GM19467 (cell line): ENCODE data around the gene ROMO1.
A peak's percentile ranks its signal among the peaks of the same experiment; 100 is the strongest.
"Not testable (repeated sequence)": the region's sequence is repeated elsewhere in the genome, so short reads cannot be mapped to it uniquely, and the experiment has no call there.

ENCODE experiments used
- ATAC-seq: cut with Tn5 transposase; IDR thresholded peaks from one replicate; pipeline ENCODE4 v1.9.1; 2021; ENCODE audit warnings: mild to moderate bottlenecking, moderate library complexity; ENCODE audit not compliant: unreplicated experiment

ROMO1 gene

DNA sequence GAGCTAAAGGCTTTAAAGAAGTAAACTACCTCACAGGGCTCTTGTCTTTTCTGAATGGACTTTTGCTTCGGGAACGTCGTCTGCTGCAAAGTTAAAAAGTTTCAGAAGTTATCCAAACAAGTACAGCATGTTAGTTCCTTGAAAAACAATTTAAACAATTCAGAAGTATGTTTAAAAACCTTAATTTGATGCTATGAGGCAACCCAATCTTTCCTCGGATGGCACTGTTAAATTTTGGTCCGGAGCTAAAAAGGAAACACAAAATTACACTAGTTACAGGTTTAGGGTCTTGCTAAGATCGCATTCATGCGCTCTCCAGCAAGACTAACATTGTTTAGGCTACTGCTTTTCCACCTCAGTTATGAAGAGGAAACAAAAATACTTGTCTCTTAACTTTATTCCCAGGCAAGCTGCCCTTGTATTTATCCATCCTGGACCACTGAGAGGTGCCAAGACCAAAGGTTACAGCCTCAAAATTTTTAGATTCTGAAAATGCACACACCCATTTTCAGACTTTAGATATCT lies 30.1 kb downstream of the ROMO1 start:
- ATAC-seq: no peak

DNA sequence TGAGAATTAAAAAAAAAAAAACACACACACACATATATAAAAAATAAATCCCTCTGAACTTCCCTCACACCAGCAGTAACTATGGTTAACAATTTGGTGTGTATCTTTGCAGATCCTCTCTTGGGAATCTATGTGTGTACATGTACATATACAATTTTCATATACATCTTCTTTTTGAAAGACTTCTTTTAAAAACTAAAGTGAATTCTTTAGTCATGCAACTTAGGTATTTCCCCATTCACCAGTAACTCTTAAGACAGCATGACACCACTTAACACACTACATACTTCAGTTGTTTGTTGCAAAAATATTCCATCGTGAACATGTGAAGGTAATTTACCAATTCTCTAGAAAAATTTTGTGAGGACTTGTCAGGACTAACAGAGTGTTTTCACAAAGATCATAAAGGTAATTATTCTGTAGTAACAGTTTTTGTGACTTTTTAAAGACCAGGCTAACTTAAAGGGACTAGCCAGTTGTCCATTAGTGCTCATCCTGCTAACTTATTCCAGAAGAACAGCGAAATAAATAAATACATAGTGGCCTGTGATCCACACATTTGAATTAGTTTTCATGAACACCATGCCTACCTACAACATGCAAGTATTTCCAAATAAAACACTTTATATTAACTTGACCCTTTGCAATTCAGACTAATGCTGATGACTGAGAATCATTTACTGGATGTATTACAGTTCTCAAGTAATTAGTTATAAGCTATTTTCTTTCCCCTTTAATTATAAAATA lies 30.8 kb downstream of the ROMO1 start:
- no peak for ATAC-seq

DNA sequence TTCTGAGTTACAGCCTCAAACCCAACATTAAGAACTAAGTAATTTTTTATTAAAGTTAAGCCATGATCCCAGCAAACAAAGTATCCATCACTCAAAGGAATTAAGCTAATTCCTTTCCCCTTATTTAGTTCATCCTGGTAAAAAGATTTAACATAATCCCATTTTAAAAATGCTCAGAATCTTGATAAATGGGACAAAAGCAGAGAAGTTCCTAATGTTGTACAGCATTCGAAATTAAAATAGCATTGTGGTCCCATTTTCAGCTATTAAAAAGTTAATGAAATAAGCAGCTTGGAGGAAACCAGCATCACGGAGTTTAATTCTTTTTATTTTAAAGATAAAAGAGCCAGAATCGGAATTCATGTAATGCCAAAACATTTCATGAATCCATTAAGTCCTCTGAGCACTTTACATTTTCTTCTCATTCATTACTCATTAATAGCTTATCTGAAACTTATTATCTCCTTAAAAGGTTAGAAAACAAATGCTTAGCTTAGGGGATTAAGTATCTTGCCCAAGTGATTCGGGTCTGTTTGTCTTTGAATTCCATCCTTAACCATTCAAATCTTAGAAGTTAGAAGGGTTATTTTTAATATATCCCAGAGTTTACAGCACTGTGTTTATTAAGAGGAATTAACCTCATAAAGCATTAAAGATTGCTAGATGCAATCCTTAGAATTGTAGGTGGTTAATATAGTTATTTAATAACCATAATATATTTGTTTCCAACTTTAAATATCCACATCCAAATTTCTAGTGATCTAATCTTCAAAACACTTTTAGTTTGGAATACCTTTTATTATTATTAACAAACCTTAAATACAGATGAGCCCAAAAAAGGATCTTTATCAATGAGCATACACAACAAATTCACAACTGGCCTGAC lies 31.6 kb downstream of the ROMO1 start:
- no peak for ATAC-seq

DNA sequence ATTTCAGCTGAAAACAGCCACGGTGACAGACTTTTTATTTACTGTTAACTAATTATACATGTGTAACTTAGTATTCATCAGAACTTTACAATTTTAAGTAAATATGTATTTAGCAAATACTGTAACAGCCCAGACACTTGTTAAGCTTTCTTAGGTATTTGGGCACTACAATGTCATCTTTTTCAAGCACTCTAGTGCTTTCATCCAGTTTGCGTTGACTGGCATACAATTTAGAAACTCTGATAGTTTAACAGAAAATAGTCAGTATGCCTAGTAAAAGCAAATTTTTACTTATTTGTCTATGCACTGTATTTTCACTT lies 32.2 kb downstream of the ROMO1 start:
- no peak for ATAC-seq

DNA sequence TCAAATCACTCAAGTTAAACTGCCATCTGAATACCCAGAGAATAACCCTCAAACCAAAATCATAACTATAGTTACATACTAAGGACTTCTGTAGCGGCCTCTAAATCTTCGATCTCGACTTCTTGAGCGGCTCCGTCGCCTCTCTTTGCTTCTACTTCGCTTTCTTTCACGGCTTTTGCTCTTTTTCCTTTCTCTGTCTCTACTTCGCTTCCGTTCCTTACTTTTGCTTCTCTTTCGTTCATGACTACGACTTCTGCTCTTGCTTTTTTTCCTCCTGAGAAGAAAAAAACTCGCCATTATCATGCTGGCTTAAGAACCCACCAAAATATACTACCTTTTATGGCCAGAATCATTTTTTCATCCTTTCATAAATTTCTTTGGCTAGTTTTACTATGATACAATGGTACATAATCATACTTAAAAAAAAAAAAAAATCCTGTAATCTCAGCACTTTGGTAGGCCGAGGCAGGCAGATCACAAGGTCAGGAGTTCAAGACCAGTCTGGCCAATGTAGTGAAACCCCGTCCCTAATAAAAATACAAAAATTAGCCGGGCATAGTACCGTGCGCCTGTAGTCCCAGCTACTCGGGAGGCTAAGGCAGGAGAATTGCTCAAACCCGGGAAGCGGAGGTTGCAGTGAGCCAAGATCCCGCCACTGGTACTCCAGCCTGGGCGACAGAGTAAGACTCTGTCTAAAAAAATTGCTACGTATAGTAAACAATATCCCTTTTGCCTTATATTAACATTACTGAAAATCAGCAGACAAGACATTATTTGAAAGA lies 32.8 kb downstream of the ROMO1 start:
- ATAC-seq: no peak

GRCh38 chr20:35732644-35732982 lies 33.4 kb downstream of the ROMO1 start:
- no peak for ATAC-seq

DNA sequence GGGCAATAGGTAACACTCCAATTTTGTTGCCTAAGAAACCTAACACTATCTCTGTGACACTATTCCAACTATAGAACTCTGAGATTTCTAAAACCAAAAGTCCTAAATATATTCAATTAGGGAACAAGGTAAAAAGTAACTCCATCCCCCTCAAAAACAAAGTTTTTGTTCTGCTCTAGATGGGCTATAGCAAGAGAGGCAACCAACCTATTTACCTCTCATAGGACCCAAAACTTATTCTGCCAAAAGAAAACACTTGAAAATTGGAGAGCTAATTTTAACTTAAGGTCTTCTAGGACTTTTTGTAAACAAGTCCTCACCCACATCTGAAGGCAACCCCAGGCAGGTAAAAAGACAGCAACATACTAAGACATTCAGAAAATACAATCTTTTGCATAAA lies 35.2 kb downstream of the ROMO1 start:
- no peak for ATAC-seq

- no peak for ATAC-seq
Measured at GRCh38 chr20:35734777-35735649, 35.8 kb downstream of the ROMO1 start.

DNA sequence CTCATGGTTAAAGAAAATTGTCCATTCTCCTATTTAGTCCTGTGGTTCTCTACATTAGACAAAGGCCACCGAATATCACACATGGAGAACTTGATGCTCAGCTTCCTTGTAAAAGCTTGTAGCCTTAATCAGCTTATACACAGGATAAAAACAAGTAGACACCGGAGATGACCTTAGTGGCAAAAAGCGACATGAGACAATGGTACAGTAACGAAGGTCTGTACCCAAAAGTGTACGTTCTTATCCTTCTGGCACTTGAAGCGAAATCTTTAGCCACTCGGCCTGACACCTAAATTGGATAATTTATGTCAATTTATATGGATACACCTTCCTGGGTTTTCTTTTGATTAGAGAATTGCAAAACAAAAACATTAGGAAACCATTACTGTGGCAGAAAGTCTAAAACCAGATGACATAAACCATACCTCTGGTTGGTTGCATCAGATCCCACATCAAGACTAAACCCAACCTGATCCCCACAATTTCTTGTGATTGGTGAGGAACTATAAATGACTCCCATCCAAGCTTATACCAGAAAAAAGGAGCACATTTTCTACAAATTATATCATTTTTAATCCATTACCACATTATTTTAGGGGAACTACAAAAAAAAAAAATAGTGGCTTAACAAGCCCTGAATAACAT lies 36.7 kb downstream of the ROMO1 start:
- no peak for ATAC-seq

DNA sequence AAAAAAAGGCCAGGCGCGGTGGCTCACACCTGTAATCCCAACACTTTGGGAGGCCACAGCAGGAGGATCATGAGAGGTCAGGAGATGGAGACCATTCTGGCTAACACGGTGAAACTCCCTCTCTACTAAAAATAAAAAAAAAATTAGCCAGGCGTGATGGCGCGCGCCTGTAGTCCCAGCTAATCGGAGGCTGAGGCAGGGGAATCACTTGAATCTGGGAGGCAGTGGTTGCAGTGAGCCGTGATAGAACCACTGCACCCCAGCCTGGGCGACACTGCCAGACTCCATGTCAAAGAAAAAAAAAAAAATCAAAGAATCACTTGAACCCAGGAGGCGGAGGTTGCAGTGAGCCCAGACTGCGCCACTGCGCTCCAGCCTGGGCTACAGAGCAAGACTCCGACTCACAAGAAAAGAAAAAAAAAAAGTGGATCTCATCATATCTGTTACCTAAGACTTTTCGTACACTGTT lies 38.7 kb downstream of the ROMO1 start:
- no peak for ATAC-seq

- no peak for ATAC-seq
Measured at GRCh38 chr20:35738410-35739179, 39.4 kb downstream of the ROMO1 start.

DNA sequence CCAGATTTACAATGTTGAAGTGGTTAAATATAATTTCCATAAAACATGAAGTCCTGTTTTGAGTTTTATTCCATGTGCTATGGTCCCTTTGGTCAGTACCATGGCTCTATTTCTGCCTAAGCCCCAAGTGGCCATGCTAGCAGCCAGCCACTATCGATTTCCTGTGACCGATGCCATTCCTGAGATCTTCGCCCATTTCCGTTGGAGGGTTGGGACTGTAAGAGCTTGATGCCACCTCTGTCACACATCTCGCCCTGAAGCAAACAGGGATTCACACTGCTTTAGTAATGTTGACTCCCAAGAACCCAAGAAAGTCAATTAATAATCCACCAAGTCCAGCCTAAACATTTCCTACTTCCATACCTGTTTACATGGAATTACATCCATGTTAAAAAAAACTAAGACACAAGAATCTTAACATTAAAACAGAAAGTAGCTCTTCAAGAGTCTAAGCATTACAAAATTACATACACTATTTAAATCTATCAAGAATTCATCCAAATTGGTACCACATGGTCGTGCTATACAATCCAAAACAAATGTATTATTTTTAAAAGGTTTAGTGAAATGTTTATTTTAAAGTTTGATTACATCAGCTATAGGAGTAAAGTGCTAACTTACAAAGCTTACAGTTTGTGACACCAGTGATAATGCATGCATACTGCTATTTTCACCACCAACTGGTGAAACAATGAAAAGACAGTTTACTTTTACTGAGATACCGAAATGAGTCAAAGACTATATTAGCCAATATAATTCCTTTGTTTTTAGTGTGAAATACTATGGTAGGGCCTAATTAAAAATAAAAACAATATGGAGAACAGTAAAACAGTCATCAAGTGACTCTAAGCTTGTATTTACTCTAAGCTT lies 40.3 kb downstream of the ROMO1 start:
- ATAC-seq: no peak

DNA sequence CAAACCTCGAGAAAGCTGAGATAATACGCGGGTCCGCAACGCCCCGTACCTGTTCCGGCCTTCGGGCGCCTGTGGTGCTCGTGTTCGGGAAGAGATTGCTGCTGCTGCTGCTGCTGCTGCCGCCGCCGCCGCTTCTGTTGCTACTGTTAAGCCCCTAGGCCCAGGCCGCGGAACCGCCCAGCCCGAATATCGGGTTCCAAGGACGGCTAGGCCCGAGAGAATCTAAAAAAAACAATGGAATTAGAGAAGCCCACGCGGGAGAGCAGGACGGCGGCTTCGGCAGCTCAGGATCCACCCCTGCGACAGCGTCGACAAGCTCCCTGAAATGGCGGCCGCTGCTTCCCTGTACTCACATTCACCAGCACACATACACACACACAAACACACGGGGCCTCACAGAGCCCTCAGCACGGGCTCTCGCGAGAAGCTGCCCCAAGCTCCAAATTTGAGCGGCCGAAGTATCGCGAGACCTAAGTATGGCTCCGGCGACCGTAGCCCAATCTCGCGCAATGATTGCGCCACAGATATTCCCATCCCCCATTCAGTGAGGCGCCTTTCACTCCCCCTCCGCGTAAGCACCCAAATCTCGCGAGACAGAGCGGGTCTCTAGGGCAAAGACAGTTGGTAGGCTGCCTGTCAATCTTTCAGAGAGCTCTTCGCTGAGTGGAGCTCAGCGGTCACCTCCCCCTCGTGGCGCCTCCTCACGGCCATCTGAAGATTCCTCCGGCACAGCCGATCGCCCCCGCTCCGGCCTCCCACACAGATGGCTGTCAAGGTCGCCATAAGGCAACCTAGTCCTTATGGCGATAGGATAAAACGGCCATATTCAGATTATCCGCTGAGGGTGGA lies 42.9 kb downstream of the ROMO1 start, which contains the start of gene RBM39:
Gene RBM39 (minus strand): TSS at position 369 of the 849 bp plus-strand sequence. CDS start 1,386 bp downstream, outside the sequence.
- peak; percentile 84 for ATAC-seq

DNA sequence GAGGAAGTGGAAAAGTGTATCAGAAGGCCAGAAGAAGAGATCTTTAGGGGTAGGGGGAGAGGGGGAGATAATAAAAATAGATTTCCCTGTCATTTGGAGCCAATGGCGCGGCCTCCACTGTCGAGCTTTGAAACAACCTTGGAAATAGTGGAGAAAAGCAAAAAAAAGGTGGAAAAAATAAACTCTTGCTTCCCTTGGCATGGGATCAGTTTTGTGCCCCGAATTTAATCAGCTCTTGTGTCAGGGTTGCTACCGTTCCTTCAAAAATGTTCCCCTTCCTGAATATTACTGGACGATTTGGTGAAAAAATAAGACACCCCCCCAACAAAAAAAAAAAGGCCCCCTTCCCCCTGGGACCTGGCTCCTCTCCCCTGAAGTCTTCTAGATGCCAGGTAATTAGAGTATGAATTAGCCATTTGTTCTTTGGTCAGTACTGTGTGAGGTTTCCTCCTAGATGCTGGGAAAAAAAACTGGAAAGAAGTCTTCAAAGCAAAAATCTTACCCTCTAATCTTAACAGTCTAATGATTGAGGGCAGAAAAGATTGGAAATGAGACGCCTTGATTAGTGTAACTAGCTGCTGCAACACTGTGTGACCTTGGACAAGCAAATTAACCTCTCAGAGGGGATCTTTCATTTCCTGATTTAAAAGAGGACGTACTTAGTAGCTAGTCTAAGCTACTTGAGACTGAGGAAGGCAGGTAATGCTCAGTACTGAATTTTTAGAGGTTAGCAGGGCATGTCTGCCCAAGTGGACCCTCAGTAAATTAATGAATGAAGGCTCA lies 43.7 kb downstream of the ROMO1 start:
- ATAC-seq: no peak

- no peak for ATAC-seq
Measured at GRCh38 chr20:35743693-35744491, 44.7 kb downstream of the ROMO1 start.

DNA sequence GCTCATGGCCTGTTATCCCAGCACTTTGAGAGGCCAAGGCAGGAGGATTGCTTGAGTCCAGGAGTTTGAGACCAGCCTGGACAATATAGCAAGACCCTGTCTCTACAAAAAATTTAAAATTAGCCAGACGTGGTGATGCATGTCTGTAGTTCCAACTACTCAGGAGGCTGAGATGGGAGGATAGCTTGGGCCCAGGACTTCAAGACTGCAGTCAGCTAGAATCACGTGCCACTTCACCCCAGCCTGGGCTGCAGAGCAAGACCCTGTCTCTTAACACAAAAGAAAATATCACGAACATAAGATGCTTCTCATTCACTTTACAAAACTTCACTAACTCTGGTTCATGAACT lies 45.3 kb downstream of the ROMO1 start:
- ATAC-seq: not testable (repeated sequence)
